Activated CD4-positive, alpha-beta T cell treated with anti-CD3 and anti-CD28 coated beads, Interleukin-2, Interleukin-4, amounts not matched to agents 100 ng/mL and 50 ng/mL, durations not matched to agents 16 hours and 8 hours (primary cell): ENCODE data around the gene MLN.
A peak's percentile ranks its signal among the peaks of the same experiment; 100 is the strongest.

Experiments
- DNase-seq: peaks from one replicate; pipeline ENCODE4 v3.0.0-alpha.2; 2020; ENCODE audit warnings: low spot score

Gene MLN

DNA sequence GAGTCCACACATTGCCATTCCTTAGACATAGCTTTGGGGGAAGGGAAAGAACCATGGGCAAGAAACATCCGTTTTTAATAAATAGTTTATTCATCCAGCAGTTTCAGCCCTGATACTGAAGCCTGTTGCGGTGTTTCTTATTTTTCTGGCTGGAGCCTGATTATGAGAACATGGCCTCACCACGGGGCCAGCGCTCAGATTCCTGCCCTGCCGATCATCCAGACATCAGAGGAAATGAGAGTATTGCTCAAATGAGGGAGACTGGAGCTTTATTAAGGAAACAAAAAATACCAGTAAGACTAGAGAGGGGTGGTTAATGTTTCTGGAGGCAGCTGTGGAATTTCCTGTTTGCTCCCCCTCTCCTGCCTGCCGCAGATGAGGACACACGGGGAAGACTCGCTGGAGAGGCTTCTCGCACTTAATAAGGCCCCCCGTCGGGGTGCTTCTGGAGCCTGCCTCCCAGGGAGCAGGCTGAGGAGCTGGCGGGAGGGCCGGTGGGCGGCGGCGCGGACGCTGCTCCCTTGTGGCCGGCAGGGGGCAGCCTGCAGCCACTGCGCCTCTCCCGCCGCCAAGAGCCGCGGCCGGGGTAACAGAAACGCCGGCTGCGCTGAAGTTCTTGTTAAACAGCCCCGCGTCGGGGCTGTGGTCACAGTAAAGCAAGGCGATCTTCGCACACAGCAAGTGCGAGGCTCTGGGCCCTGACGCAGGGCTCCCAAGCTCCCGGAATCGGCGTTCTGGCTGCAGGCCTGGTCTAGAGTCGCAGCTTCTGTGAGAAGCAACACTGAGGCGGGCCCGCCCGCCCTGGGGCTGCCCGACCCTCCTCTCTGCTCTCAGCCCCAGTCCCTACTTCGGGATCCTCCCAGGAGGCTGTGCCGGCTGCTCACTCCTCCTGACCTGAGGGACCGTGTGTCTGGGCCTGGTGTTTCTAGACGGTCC is 32.4 kb downstream of the MLN start:
- DNase-seq = peak; percentile 56

DNA sequence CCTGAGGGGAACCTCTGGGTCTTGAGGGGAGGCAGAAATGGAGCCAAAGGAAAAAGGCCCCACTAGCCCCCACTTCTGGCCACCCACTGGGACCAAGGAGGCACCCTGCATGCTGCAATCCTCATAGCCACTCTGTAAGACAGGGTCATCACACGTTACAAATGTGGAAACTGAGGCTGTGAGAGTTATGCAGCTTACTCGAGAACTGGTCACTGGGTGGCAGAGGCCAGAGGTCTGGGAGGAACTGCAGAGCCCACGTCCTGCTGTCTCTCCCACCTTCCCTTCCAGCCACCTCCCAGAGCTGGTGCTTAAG is 33.0 kb downstream of the MLN start:
- no peak for DNase-seq

DNA sequence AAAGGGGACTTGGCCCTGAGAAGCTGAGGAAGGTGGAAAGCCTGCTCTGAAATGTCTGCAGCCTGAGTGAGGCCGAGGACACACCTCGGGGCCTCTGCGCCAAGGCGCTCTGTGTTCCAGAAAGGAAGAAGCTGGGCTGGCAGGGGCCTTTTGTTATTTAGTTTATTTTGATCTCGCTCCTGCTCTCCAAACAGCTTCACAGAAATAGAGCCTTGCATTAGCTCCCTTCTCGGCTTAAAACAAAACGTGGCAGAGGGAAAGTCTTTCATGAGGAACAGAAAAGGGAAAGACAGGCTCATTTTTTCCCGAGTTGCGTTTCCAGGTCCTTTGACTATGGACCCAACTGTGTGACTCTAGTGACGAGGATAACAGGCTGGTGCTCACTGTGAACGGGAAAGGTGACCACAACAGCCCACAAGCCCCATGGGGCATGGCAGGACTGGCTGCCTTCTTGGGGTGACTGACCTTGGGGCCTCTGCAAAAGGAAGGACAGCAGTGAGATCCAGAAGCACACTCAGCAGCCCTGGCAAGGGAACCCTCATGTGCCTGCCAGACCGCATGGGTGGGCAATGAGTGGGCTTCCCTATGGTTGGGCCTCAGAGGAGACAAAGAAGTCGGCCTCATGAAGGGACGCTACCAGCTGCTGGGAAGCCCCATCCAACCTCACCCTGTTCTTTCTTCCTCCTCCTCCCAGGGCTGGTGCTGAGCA is 33.5 kb downstream of the MLN start:
- no peak for DNase-seq

DNA sequence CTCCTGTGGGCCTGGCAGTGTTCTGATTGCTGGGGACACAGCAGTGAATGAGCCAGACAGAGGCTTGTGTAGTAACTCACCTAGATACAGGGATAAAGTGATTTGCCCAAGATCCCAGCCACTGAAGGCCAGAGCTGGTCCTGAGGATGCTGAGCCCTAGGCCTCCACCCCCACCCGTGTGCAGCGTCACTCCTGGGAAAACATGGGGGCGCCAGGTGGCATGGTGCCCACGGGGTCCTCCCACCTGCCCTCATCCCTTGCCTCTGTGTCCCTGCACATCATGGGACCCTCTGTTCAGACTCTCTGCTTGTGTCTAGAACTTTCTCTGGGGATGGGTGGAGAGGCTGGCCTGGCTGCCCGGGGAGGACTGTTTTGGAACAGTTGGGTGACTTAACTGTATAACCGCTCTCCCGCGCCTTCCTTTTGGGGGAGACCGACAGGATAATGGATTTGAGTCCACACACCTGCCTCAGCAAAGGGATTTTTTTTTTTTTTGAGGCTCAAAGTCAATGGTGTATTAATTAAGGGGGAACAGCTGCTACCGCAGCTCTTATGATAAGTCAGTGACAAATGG is 34.5 kb downstream of the MLN start:
- DNase-seq = no peak

DNA sequence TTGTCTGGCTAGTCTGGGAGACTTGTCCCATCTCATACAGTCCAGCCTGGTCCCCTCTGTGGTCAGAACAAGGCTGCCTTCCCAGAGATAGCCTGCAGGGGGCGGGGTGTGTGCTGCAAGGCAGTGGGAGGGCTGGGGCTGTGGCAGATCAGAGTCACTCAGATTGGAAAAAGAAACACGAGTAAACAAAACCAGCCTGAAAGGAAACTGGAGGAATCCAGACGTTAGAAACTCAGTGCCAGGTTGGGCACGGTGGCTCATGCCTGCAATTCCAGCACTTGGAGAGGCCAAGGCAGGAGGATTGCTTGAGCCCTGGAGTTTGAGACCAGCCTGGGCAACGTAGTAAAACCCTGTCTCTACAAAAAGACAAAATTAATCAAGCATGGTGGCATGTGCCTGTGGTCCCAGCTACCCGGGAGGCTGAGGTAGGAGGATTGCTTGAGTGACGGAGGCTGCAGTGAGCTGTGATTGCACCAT is 35.1 kb downstream of the MLN start:
- DNase-seq = peak; percentile 80

DNA sequence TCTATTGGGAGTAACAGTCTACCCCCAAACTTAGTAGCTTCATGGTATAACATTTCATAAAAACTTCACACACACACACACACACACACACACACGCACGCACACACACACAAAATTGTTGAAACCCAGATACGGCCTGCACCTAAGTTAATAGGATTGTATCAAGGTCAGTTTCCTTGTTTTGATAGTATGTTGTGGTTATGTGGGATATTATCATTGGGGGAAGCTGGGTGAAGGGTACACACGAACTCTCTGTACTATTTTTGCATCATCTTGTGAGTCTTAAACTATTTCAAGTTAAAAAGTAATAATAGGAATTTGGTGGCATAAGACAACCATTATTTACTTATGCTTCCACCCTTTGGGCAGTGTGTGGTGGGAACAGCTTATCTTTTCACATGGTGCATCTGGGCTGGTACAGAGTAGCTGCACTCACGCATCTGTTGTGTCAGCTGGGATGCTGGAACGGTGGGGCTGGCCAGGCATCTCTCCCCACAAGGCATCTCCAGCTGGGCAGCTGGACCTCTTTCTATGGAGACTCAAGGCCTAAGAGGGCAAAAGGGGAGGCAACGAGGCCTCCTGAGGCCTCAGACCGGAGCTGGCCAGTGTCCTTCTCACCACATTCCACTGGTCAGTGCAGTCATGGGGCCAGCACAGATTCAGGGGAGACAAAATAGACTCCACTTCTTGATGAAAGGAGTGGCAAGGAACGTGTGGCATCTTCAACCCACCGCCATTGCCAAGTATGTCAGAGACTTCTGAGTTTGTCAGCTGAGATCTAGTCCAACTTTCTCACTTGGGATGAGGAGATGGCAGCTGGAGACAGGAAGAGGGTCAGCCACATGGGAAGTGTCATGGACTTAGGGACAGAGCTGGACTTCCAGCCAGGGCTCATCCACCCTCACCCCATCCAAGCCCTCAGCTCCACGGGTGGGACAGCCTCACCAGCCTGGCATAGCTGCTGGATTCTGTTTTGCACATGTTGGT is 36.6 kb downstream of the MLN start:
- DNase-seq = no peak

DNA sequence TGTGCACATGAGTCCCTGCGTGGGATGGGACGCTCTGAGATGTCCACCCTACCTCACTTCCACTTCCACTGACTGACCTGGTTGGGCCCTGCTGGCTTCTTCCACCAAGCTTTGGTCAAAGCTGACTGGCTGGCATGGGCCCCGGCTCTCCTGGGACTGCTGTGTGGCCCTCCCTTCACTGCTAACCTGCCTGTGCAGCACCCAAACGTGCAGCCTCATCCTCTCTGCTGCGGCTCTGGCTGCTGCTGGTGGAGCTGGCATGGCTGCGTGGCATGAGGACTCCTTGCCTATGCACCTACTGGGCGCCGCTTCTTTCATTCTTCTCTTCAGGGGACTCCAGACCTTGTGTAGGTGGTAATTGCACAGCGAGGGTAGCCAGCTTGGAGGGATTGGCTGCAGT is 38.4 kb downstream of the MLN start:
- no peak for DNase-seq

DNA sequence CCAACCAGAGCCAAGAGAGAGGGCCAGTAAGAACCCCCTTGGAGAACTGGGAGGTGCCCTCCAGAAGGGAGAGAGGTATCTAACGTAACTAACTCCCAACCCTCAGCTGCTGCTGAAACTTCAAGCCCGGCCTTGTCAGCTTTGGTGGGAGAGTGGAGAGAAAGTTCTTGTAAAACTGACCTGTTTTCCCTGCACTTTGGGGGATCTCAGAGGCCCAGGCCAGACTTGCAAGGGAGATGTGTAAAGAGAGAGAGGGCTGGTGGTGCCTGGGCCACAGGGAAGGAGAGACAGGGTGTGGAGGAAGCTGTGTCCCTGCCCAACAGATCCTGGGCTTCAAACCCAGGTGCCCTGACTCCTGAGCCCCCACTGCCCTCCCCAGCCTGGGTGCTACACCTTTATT is 39.8 kb downstream of the MLN start:
- DNase-seq = no peak

DNA sequence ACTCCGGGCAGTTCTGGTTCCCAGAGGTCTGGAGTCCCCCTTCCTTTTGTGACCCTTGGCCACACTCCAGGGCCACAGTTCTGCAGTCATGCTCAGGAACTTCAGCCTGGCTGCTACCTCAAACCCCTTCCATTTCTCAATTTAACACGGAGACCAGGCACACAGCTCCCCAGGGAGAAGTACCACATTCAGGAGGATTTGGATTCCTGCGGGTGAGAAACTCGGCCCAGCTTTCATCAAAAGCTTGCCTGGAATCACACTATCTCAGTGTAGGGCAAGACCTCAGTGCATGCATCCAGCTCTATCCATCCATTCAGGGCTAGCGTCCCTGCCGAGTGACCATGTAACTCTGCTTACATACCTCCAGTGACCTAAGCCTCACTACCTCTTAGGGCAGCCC is 40.3 kb downstream of the MLN start:
- DNase-seq = no peak

DNA sequence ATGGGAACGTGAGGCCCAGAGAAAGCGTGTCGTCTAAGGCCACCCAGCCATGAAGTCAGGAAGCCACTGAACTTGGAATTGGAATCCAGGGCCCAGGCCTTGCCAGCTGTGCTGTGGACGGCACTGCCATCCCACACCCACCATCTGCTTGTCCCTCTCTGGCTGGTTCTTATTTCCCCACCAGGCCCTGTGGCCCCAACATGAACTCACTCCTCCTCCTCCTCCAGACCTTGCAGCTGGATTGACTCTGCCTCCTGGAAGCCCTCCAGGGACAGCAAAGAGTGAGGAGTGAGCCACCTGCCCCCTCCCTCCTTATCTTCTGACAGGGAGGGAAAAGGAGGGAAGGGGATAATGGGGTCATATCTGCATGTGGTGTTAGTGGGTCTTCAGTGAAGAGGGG is 41.1 kb downstream of the MLN start:
- no peak for DNase-seq

DNA sequence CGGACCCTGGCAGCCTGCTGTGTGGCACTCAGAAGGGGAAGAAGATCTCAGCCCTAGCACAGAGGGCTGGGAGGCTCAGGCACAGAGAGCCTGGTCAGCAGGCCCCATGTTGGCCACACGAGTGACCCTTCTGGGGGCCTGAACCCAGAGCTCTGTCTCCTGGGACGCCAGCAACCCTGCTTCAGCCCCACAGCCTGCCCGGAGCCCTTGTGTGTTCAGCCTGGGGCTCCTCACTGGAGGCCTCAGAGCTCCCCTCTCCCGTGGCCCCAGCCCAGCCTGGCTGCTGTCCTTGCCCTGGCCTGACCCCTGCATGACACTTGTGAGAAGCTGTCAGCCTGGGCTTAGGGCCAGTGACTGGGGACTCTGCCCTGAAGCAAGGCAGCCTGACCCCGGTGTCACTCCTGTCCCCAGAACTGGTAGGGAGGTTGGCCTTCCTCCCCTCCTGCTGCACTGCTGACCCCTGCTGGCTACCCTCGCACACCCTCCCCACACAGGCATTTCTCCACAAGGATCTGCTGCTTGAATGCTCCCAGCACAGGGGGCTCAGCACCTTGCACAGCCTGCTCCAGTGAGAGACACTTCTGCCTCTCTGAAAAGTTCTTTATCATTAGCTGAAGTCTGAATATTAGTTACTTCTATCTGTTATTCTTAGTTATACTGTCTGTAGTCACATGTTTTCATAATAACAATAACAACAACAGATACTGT is 41.7 kb downstream of the MLN start:
- DNase-seq = peak; percentile 22

DNA sequence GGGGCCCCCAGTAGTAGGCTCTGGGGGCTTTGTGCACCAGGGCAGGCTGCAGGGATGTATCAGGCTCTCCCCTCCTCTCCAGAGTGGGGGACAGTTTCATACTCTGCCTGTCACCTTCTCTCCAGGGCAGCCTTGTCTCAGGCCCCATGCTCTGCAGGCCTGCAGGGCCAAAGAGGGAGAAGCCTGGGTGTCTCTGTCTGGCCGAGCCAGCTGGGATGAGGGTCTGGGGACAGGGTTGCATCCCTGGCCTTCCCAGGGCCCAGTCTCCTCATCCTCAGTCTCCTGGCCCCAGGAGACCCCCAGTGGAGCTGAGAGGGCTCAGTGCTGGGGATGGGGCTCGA is 42.3 kb downstream of the MLN start:
- no peak for DNase-seq

DNA sequence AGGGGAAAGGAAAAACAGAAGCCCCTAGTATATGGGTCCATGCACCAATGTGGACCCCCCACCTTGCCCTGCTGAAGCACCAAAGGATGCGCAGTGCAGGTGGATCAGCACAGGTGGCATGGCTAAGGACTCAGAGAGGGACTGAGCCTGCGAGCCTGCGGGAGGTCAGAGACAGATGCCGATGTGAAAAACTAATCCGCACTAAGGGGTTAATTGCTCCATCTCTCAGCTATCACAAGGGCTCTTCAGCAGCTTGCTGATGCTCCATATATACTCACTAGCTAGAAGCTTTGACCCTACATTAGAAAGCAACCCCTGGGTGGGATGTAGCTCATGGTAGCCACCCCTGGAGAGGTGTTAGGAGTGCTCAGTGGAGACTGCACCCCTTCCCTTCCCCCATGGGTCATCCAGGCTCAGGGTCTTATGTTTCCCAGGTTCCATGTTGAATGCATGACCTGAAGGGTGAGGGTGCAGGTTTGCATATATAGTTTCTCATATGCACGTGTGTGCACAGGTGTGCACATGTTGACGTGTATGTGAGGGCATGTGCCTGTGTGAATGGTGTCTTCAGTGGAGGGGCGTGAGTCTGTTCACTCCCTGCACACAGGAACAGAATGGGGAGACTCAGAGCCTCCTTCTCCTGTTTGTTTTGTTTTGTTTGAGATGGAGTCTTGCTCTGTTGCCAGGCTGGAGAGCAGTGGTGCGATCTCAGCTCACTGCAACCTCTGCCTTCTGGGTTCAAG is 43.7 kb downstream of the MLN start:
- DNase-seq = no peak

DNA sequence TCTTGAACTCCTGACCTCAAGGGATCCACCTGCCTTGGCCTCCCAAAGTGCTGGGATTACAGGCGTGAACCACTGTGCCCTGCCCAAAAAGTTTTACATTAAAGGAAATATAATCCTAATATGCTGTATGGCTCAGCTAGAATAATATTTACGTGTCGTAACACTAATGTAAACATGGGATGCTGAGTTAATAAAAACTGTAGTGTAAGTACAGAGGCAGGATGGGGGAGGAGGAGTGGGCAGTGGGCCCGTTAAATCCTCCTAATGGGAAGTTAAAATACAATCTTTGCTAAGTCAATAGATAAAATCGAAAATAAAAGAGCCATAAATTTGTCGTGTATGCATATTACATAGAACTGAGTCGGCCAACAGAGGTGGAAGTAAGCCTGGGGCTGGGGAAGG is 45.0 kb downstream of the MLN start:
- DNase-seq = no peak

DNA sequence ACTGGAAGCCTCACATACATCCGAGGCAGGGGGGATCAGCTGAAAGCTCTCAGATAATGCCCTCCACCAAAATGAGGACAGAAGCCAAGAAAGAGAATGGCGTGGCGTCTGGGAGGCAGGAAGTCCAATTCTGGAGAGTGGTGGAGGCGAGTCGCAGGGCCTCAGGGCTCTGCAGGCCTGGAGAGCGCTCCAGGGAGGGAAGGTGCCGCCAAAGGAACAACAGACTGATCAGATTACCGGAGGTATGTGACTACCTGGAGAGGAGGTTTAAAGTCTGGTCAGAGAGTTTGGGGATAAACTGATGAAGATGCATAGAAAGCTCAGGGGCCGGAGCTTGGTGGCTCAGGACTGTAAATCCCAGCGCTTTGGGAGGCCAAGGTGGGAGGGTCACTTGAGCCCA is 45.9 kb downstream of the MLN start:
- no peak for DNase-seq

DNA sequence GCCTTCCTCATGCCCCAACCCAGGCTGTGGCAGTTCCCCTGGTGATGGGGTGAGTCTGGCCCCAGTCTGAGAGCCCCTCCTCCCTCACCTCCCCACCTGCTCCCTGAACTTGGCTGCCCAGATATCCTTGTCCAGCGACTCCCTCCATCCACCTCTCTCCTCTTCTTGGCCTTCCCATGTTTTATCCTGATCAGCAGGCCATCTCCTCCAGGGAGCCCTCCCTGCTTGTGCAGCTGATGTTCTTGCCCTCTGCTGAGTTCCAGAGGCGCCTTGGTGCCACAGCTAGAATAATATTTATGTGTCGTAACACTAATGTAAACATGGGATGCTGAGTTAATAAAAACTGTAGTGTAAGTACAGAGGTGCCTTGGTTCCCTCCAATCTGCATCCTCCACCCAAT is 46.7 kb downstream of the MLN start:
- DNase-seq = no peak

DNA sequence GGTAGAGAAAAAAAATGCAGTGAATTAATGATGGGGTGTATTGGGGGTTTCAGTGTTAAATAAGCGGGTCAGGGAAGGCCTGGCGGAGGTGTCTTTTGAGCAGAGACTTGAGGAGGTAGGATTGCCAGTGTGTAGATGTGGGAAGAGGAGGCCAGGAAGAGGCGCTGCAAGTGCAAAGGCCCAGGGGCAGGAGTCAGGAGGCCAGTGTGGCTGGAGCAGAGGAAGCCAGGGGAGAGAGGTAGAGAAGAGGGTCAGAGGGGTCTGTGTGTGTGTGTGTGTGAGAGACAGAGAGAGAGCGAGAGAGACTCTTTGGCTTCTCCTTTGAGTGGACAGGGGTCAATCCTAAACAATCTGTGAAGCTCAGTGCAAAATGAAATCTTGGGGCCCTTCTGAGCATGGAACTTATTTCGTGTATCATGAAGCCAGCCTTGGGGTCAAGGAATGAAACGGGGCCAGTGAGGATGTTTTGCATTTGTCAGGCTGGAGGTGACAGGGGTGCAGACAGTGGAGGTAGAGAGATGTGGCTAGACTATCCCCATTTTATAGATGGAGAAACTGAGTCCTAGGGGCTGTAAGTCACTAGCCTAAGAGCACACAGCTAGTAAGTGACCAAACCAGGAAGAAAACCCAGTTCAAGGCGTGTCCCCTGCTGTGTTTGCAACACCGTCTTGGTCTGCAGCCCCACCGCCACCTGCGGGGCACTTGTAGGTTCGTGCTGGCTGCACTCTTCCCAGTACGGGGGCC is 47.4 kb downstream of the MLN start:
- DNase-seq = no peak

DNA sequence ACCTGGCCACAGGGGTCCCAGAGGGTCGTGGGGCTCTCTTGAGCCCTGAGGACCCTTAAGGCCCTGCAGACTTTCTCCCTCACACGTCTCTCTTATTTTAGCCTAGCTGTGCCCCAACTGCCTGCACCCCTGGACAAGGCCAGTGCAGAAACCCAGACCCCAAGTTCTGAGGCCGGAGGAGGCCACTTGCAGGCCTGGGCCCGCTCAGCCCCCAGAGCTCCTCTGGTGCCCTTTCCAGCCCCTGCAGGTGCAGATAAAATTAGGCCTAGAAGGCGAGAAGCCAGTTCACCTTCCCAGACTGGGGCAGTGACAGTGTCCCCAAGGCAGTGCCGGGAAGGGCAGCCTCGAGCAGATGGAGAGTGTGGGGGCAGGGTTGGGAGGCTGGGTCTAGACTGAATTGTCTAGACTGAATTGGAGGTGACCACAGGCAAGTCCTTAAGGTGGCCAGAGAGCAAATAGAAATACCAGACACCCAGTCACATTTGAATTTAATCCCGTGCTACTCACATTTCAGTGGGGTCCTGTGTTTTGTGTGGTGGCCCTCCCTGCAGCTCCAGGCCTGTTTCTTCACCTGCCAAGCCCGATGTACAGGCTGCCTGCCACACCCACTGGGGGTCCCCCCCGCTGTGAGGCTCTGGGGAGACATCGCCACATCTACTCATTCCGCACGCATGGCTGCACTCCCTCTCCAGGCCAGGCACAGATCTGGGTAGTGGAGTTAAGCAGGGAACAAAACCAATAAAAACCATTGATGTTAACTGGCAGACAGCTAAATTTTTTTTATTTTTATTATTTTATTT is 48.5 kb downstream of the MLN start:
- no peak for DNase-seq

DNA sequence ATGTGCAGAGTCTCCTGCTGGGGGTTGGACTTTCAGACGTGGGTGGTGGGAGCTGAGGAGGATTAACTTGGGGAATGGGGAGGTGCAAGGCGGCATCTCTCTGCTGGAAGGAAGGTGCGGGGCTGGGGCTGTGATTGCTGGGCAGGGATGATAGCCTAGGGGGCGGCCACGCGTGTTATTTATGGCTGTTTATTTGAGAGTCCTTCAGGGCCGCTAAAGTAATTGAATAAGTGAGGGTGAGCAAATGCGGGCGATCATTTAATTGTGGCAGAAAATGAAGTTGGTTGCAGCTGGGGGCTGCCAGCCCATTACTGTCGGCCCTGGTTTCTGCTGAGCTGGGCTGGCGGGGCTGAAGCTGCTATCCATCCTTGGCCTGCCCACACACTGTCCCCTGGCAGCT is 49.6 kb downstream of the MLN start:
- DNase-seq = no peak
